Activated CD4-positive, alpha-beta T cell treated with anti-CD3 and anti-CD28 coated beads, Interleukin-2, amount 50 U/mL, for 24 hours (primary cell): Measurements from ENCODE around the gene SRSF4.
"Not testable (repeated sequence)": the region's sequence is repeated elsewhere in the genome, so short reads cannot be mapped to it uniquely, and the experiment has no call there.

Experiments
- DNase-seq, 2 donors: peaks; one replicate each; pipeline ENCODE4 v3.0.0-alpha.2; 2020; ENCODE audit warnings: low read depth in 1 of 2, low spot score in 1 of 2

Gene SRSF4

DNA sequence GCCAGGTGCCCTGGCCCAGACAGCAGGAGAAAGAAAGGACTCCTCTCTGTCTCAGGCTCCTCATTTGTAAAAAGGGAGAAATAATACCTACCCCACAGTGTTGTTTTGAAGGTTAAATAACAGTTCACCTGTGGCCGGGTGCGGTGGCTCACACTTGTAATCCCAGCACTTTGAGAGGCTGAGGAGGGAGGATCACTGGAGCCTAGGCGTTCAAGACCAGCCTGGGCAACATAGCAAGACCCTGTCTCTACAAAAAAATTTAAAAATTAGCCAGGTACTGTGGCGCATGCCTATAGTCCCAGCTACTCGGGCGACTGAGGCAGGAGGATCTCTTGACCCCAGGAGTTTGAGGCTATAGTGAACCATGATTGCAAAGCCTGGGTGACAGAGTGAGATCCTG lies 55.5 kb downstream of the SRSF4 start:
- no peak for DNase-seq

DNA sequence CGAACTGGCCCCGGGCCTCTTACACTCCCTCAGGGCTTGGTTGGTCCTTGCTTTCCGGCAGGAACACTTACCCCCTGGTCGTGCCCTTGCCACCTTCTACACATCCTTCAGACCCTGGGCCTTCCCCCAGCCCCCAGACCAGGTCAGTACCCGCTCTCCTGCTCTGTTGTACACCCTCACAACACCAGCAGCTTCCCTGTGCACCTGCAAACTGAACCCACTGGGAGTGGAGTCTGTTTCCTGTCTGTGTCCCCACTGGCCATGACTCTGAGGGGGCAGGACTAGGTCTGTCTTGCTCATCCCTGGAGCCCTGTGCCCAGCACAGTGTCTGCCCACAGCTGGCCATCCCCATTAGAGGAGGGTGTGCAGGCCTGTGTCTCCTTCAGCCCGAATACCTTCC lies 55.9 kb downstream of the SRSF4 start:
- DNase-seq = no peak

DNA sequence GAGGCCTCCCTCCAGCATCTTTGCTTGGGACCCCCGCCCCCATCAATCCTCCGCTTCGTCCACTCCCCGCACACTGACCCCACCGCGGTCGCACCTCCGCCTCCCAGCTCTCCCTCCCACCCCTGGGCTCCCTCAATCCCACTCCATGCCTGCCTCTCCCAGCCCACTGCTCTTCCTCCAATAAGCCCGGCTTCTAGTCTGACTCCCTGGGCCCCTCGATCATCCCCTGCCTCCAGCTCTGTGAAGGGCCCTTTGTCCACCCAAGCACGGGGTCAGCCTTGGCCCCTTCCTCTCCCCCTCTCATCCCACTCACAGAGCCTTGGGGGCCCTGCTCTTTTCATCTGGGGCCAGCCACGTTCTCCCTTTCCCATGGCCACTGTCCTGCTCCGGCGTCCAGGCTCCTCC lies 56.5 kb downstream of the SRSF4 start:
- DNase-seq = no peak

- DNase-seq = peak; percentile 19 to 43
Measured at GRCh38 chr1:29124366-29125236, 57.1 kb downstream of the SRSF4 start.

- DNase-seq = no peak
Measured at GRCh38 chr1:29123887-29124365, 57.8 kb downstream of the SRSF4 start, which contains the start of gene TMEM200B. Gene TMEM200B, minus strand, starts transcription at chr1:29123903. Its CDS starts 2,075 bp downstream, at chr1:29121828.

DNA sequence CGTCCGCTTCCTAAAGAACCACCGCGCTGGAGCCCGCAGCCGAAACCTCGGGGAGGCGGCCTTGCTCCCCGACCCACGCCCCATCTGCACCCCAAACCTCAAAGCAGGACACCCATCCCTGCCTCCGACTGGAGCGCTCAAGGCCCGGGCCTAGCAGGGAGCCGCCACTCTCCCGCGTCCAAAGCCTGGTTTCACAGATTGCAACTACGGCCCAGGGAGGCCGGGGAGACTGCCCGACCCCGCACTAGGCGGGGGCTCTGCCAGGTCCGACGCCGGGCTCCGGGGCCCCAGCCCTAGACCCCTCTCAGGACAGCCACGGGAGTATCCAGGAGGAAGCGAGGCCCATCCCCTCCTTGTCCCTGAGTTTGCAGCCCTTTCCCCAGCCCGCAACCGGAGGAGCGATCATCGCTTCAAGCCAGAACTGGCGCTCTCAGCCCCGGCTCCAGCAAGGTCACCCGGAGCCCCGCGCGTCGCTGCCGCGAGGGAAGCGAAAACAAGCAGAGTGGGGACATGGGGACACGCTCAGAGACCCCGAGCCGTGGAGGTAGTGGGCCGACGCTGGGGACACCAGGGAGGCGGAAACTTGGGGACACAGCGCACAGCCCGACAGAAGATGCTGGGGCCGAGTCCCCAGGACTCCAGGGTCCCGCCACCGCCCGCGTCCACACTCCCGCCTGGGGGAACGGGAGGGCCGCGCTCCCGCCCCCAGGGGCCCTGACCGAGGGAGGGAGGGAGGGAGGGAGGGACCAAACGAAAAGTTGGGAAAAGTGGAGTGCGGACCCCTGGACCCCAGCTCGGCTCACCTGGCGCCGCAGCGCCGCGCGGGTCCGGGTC lies 58.4 kb downstream of the SRSF4 start:
- DNase-seq = peak in 1 of 2 donors; percentile 22

DNA sequence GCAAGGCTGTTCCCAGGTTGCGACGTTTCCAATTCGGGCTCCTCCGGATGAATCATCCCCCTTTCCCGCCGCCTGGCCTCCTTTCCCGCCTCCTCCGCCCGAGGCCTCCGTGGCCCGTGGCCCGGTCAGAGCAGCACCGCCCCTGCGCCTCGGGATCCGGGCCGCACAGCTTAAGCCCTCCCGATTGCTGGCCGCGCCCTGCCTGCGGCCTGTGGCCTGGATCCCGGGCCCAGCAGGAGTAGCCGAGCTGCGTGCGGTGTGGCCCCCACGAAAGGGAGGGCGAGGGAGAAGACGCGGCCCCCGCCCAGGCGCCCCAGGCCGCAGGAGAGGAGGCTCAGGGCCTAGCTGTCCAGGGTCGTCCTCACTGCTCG lies 59.0 kb downstream of the SRSF4 start:
- no peak for DNase-seq

GRCh38 chr1:29121936-29122681 lies 59.6 kb downstream of the SRSF4 start:
- no peak for DNase-seq

GRCh38 chr1:29121516-29121935 lies 60.2 kb downstream of the SRSF4 start:
- no peak for DNase-seq

- DNase-seq = peak; percentile 32 to 34
Measured at GRCh38 chr1:29120947-29121485, 60.7 kb downstream of the SRSF4 start.

DNA sequence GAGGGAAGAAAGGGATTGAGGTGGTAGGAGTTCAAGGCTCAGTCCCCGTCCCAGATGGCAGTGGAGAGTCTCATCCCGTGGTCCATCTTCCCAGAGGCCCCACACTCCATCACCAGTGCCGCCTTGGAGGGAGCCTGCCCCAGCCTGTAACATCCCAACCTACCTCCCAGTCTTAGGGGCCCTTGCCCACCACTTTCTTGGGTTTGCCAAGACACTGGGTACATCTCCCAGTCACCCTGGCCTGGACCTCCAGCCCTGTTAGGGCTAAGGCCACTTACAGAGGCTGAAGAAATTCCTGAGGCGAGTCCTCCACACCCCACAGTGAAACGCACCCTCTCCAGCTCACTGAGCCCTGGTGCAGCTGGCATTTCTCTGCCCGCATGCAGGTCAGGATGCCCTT lies 61.3 kb downstream of the SRSF4 start:
- no peak for DNase-seq

GRCh38 chr1:29119121-29119929 lies 62.4 kb downstream of the SRSF4 start:
- DNase-seq = no peak

GRCh38 chr1:29117381-29117780 lies 64.3 kb downstream of the SRSF4 start:
- no peak for DNase-seq

DNA sequence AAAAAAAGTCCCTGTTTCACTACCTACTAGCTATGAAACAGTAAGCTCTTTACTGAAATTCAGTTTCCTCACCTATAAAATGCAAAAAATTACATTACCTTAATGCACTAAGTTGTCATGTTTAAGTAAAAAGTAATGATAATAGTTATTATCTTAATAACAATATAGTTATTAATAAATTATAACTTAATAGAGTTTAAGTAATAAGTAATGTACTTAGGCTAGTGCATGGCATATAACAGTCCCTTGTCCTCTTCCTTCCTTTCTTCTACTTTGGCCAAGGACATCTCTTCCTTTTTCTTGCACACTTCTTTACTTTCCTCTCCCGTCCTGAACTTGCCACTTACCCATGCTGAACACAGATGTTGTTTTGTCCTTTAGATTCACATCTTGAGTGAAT lies 67.0 kb downstream of the SRSF4 start:
- DNase-seq = no peak

DNA sequence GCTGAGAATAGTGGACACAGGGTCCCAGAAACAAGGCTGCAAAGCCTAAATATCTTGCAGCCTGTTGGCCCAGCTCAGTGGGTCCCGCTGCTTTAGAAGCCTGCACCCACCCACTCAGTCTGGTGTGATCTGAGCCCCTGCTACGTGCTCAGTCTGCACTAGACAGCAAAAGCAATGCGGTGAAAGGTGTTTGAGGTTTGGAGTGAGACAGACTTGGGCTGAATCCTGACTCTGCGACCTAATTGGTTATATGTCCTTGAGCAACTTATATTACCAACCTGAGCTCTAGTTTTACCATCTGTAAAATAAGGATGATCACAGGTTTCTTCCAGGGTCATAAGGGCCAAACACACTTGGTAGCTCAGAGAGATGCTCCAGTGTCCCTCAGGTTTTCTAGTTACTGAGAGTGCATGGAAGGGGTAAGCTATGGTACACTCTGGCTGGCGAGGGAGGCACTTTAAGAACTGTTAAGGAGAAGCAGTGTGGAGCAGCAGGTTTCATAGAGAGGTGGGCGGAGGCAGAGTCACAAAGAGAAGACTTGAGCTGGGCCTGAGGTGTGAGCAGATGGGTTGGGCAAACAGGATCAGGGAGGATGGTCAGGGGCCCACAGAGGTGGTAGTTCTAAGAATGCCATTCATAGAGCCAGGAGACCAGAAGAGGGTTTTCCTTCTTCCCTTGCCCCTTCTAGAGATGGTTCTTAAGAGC lies 68.1 kb downstream of the SRSF4 start:
- DNase-seq = no peak

DNA sequence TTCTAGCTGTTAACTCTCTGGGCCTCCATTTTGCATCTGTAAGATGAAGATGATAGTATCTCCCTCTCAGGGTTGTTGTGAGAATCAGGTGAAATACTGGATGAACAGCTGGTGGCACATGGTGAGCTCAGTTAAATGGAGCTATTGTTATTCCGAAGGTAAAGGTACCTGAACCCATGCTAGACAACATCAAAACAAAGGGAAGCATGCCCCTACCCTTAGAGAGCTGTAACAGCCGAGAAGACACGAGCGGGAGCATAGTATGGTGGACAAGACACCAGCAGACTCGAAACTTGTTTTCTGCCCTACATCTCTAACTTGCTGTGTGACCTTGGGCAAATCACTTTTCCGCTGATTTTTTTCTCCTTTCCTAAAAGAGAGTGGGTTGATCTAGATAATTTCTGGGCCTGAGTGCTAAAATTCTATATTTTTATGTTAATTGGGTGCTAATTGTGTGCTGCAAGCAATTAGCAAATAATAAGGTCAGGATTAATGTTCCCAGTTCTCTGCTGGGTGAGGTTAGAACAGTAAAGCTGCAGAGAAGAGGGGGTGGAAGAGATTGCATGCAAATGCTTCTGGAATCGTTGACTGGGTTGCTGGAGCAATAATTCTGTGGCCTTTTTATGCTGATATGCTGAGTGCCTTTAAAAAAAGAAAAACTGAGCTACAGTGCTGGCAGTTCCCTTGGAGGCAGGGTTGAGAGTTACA lies 68.8 kb downstream of the SRSF4 start:
- no peak for DNase-seq

DNA sequence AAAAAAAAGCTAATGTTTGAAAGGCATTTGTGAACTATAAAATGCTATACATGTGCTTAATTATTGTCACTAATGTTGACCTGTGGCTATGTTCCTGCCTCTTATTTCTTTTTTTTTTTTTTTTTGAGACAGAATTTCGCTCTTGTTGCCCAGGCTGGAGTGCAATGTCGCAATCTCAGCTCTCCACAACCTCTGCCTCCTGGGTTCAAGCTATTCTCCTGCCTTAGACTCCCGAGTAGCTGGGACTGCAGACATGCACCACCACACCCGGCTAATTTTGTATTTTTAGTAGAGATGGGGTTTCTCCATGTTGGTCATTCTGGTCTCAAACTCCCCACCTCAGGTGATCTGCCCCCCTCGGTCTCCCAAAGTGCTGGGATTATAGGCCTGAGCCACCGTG lies 73.7 kb downstream of the SRSF4 start:
- not testable (repeated sequence) for DNase-seq

DNA sequence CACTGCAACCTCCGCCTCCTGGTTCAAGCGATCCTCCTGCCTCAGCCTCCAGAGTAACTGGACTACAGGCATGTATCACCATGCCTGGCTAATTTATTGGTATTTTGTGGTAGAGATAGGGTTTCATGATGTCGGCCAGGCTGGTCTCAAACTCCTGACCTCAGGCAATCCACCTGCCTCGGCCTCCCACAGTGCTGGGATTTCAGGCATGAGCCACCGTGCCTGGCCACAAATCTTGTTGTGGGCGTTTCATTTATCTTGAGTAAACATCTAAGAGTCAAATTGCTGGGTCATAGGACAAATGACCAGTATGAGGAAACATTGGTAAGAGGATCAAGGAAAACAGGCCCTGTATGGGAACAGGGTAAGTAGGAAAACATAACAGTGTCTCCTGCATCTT lies 75.9 kb downstream of the SRSF4 start:
- no peak for DNase-seq

DNA sequence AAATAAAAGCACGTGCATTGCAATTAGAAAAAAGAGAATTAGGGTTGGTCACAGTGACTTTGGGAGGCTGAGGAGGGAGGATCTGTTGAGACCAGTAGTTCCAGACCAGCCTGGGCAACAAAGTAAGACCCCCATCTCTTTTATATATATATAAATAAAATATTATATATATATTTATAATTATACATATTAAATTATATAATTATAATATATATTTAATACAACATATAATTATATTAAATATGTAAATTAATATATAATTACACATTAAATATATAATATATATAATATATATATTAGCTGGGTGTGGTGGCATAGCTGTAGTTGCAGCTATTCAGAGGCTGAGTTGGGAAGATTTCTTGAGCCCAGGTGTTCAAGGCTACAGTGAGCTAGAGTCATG lies 81.2 kb downstream of the SRSF4 start:
- DNase-seq = no peak
